Tibial nerve (tissue), 4 donors: ENCODE results near the gene S100A7A.
"Not testable (repeated sequence)": the region's sequence is repeated elsewhere in the genome, so short reads cannot be mapped to it uniquely, and the experiment has no call there.

Source experiments
- CTCF ChIP-seq, 5 experiments: fragments of 200-600 bp in 3 of 5; fragments of 450-650 bp in 2 of 5; sonication (generic) in 3 of 5; IDR thresholded peaks; one replicate each; pipeline ENCODE4 v1.5.1; 2016 to 2019; ENCODE audit warnings: antibody characterized with exemption in 5 of 5, mild to moderate bottlenecking in 3 of 5, moderate library complexity in 2 of 5
- EP300 ChIP-seq, 2 donors: sonication (generic); formaldehyde crosslinking; IDR thresholded peaks; one replicate each; pipeline ENCODE4 v1.6.1; 2017; ENCODE audit warnings: antibody characterized with exemption in 2 of 2, mild to moderate bottlenecking in 1 of 2
- POLR2A ChIP-seq, 2 donors: fragments of 450-650 bp; IDR thresholded peaks; one replicate each; pipeline ENCODE4 v1.6.1; 2017; ENCODE audit warnings: antibody characterized with exemption in 2 of 2, mild to moderate bottlenecking in 2 of 2, moderate library complexity in 2 of 2

- TF ChIP-seq CTCF, POLR2A, EP300 (IDR thresholded peaks at IDR 0.05): not testable (repeated sequence)
Observed at GRCh38 chr1:153407274-153407673, 9.0 kb upstream of the S100A7A start.
